SKM-1 (cell line): ENCODE data around the gene B4GALT7.
"Not testable (repeated sequence)": the region's sequence is repeated elsewhere in the genome, so short reads cannot be mapped to it uniquely, and the experiment has no call there.

ENCODE experiments used
- DNase-seq: peaks from one replicate; lab custom pipeline; 2025; ENCODE audit not compliant: unreplicated experiment; lab: John Stamatoyannopoulos, UW

Gene B4GALT7

DNA sequence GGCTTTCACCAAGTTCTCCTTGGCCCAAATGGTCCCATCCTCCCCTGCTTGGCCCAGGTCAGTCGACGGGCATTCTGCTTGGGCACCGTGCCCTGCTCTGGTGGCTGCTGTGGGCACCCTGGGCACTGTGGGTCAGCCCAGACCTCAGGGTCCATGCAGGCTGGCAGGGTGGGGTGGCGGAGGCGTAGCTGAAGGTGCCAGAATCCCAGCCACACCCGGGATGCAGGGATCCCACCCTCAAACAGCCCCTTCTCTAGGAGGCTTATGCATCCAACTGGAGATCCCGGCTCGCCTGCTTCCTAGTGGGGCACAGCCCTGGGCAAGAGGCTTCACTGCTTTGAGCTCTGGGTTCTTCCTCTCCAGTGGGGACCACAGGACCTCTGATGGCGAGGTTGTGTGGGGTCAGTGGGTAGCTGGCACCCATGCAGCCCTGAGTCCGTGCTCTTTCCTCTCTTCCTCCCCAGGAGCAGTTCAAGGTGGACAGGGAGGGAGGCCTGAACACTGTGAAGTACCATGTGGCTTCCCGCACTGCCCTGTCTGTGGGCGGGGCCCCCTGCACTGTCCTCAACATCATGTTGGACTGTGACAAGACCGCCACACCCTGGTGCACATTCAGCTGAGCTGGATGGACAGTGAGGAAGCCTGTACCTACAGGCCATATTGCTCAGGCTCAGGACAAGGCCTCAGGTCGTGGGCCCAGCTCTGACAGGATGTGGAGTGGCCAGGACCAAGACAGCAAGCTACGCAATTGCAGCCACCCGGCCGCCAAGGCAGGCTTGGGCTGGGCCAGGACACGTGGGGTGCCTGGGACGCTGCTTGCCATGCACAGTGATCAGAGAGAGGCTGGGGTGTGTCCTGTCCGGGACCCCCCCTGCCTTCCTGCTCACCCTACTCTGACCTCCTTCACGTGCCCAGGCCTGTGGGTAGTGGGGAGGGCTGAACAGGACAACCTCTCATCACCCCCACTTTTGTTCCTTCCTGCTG lies 9.4 kb downstream of the B4GALT7 start:
- DNase-seq: no peak

DNA sequence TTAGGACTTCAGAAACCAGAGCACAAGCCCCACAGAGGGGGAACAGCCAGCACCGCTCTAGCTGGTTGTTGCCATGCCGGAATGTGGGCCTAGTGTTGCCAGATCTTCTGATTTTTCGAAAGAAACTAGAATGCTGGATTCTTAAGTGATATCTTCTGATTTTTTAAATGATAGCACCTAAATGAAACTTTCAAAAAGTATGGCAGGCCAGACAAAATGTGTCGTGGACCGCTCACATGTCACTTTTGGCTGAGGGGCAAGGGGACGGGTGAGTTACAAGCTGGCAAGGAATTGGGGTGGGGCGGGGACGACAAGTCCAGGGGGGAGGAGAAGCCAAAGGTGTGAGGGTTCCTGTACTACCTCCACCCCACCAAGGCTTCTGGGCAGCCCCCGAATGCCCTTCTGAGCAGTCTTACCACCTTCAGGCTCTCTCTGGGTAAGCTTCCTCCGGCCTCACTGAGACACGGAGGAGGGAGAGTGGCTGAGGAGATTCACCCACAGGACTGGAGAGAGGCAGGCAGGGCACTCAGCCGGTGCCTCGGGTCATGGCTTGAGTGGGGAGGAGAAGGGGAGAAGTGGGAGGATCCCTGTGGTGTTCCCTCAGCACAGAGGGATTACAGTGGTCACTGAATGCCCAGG lies 10.3 kb downstream of the B4GALT7 start:
- DNase-seq: no peak

DNA sequence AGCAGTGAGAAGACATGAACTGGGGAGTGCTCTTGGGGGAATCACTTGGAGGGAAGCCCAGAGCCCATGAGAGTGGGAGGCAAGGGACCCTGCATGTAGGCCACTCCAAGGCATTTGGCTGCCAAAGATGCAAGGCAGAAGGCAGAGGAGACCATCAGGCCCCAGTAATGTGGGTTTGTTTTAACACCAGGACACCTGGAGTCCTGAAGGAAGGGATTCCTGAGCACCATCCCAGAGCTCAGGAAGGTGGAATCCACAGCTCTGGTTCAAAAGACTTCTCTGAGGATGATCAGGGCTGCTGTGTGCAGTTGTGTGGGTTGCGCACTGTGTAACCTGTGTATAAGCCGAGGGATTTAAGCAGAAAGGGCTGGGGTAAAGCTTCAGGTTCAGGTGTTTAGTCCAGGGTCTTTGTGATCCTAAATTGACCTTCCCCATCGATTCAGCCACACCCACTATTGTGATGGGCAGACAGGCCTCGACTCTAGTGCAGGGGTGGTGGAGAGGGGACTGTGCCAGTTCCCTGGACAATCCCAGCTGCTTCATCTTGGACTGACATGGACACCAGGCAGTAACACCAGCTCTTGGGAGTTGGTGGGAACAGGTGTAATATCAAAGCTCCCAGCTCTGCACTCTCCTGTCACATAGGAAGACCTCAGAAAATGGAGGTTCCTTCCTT lies 11.0 kb downstream of the B4GALT7 start:
- DNase-seq: no peak

DNA sequence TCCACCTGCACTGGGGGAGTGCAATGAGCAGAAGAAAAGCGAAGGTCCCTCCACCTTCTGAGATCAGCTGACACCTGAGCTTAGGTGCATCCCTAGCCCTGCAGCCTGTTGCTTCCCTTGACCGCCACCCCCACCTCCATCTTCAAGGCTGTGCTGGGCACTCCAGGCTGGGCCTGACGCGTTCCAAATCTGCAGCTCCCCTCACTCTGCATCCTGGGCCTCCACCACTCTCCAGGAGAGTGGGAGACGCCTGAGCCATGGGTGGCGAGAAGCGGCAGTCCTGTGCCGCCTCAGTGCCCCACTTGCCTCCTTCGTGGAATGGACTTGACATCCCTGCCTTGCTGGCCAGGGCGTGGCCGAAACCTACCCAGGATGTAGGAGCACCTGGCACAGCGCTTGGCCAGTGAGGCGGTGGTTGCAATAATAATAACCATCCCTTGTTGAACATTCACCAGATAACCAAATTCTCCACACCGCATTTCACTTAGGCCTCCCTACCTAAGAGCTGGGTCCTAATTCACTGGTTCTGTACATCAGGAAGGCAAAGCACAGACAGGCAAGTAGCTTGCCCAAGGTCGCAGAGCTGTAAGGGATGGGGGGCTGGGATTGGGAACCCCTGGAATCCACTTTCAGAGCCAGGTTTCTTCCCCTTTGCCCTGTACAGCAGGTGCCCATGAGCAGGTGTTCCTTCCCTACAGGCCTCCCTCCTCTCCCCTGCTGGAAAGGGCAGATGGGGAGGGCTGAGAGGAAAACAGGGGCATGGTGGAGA lies 11.7 kb downstream of the B4GALT7 start:
- no peak for DNase-seq

DNA sequence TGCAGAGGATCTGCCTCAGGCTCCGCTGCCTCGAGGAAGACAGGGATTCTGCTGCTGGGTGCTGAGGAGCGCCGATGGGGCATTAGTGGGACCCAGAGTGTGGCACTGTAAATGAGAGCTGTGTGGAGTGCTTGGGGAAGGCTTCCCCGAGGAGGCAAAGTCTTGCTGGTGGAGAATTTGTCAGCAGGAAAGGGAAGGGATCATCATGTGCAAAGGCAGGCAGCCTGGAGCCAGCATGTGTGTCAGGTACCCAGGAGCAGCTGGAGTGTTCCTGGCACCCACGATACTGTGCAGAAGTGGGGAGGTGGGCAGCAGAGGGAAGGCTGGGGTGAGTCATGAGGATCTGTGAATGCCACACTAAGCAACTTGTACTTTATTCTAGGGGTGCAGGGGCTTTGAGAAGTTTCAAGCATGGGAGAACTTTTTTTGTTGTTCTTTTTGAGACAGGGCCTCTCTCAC lies 12.3 kb downstream of the B4GALT7 start:
- no peak for DNase-seq

DNA sequence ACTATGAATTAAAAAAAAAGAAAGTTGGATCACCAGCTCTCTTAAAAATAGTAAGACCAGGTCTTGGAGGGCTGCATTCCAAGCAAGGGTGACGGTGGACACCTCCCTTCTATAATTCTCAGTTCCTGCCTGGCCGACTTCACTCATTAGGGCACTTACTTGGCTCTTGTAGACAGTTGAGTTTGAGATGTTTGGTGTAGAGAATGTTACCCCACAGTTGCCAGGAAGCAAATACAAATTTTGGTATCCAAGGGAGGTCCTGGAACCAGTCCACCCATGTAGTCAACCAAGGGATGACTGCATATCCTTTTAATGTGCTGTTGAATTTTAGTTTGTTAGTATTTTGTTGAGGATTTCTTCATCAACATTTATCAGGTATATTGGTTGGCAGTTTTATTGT lies 20.6 kb downstream of the B4GALT7 start:
- no peak for DNase-seq

DNA sequence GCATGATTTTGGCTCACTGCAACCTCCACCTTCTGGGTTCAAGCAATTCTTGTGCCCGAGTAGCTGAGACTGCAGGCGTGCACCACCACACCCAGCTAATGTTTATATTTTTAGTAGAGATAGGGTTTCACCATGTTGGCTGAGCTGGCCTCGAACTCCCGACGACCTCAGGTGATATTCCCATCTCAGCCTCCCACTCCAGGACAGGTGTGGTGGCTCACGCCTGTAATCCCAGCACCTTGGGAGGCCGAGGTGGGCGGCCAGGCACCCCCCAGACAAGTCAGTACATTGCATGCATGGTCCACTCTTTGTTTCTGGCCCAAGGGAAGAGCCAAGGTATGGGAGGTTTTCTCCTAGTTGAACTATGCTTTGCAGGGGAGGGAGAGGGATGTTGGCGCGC lies 24.2 kb downstream of the B4GALT7 start:
- DNase-seq: not testable (repeated sequence)

DNA sequence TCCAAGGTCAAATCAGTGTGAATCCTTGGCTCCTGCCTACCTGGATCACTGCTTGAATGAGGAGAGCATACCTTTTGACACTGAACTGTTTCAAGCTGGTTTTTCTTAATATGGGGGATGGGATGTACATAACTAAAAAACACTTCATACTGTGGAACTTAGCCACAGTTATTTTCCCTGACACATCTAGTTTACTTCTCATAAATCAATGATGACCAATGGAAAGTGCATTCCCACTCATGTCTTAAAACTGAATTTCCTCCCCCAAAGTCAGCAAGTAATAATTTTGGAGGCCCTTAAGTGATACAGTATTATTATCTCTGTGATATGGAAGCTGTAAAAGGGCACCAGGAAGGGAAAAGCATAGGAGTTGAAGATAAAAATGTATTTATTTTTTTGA lies 30.3 kb downstream of the B4GALT7 start:
- DNase-seq: not testable (repeated sequence)

DNA sequence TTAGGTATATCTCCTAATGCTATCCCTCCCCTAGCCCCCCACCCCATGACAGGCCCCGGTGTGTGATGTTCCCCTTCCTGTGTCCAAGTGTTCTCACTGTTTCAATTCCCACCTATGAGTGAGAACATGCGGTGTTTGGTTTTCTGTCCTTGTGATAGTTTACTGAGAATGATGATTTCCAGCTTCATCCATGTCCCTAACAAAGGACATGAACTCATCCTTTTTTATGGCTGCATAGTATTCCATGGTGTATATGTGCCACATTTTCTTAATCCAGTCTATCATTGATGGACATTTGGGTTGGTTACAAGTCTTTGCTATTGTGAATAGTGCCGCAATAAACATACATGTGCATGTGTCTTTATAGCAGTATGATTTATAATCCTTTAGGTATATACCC lies 35.0 kb downstream of the B4GALT7 start:
- not testable (repeated sequence) for DNase-seq

DNA sequence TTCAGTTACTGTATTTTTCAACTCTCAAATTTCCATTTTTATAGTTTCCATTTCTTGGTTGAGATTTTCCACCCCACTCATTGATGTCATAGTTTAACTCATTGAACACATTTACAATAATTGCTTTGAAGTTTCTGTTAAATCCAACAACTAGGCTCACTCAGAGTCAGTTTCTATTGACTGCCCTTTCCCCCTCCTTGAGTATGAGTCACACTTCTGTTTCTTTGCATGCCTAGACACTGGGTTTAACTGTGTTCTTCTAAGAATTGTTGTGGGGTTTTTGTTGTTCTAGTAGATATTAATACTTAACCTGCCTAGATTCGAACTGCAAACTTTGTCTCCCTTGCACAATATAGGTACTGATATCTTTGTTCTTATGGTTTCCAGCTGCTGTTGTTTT lies 45.5 kb downstream of the B4GALT7 start:
- not testable (repeated sequence) for DNase-seq

DNA sequence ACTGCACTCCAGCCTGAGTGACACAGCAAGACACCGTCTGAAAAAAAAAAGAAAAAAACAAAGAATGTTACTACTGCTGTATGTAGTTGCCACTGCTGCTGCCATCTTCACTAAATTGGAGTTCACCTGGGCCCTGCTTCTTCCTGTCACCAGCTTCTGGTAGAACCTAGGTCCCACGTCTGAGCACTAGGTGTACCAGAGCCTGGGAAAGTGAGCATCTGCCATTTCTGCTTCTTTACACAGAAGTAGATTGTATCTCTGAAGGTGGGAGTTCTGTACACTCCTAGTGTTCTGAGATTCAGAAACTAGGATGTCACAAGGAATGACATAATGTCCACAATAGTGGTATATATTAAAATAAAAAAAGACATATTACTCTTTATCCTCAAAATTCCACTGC lies 51.3 kb downstream of the B4GALT7 start:
- not testable (repeated sequence) for DNase-seq

DNA sequence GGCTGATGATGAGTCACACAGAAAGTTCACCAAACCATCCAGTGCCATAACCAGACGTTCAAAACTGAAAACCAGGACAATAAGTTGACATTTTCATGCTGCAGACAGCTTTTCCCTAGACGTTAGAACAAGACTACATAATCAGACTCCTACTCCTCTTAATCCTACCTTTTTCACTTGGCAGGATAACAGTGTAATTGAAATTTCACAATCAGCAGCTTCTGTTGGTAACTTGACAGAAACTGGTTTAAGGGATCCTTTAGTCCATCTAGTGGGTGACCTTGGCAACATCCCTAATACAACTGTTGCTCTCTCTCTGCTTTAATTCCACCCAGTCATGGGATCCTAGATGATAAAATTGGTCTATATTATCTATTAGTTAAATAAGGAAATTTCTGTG lies 57.9 kb downstream of the B4GALT7 start:
- DNase-seq: not testable (repeated sequence)

DNA sequence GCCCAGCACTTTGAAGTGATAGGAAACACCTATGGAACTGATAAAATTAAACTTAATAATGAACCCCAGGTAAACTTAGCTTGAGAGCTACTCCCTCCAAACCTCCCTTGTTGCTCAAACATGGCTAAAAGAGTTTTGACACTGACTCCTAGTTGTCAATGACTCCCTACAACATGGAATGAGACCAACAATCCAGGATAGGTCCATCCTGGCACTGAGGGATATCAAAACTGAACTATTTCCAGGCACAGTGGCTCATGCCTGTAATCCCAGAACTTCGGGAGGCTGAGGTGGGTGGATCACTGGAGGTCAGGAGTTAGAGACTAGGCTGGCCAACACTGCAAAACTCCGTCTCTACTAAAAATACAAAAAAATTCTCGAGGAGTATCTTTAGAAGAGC lies 58.6 kb downstream of the B4GALT7 start:
- DNase-seq: not testable (repeated sequence)
